NCI-H1417 treated with DMSO at 0.1 percent for 48 hours (cell line): Measurements from ENCODE around the gene NXPE2.
"Not testable (repeated sequence)": the region's sequence is repeated elsewhere in the genome, so short reads cannot be mapped to it uniquely, and the experiment has no call there.

Experiments used
- DNase-seq: peaks from one replicate; lab custom pipeline; 2025; lab: John Stamatoyannopoulos, UW

Gene NXPE2

GRCh38 chr11:114678125-114679036 lies at the start of gene NXPE2:
TSS of gene NXPE2 (plus strand) at chr11:114678527. CDS start at chr11:114678576, 49 bp downstream.
- DNase-seq: no peak

DNA sequence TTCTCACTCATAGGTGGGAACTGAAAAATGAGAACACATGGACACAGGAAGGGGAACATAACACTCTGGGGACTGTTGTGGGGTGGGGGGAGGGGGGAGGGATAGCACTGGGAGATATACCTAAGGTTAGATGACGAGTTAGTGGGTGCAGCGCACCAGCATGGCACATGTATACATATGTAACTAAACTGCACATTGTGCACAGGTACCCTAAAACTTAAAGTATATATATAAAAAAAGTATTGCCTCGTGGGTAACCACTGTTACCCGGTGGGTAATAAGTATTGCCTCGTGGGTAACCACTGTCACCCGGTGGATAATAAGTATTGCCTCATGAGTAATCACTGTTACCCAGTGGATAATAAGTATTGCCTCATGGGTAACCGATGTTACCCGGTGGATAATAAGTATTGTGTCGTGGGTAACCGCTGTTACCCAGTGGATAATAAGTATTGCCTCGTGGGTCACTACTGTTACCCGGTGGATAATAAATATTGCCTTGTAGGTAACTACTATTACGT lies 46.8 kb upstream of the NXPE2 start:
- DNase-seq: not testable (repeated sequence)

GRCh38 chr11:114639440-114639839 lies 38.9 kb upstream of the NXPE2 start:
- DNase-seq: not testable (repeated sequence)

DNA sequence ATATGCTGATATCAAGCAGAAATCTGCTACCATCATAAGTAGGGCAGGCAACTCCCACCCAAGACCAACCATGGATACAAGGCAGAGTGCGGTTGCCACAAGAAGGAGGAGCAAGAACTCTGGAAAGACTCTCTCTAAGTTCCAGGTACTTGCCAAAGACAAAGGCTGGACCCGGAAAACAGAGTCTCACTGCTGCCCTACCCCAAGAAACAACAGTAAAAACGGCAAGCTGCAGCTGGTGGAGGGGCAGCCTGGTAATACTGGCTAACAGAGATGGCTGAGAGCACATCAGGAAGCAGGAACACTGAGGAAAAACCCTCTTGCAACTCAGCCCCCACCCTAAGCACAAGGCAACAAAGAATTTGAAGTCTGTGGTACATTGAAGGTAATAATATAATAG lies 27.7 kb upstream of the NXPE2 start:
- no peak for DNase-seq

GRCh38 chr11:114651145-114651718 lies 27.1 kb upstream of the NXPE2 start:
- no peak for DNase-seq

DNA sequence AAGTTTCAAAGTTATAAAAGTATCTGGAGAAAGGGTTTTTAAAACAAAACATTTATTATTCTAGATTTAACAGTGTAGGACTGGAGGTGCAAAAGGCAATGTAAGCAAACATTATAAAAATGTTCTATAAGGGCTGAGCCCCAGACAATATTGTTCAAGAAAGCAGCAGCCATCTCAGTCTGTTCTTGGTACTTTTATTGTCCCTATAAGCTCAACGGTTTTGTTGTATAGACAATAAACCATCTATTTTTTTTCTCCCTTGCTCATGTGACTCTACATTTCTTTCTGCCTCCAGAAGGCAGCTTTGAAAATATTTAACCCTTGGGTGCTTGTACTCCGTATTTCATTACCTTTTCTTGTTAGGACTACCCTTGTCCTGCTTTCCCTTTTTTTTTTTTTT lies 25.2 kb upstream of the NXPE2 start:
- no peak for DNase-seq

GRCh38 chr11:114664641-114665040 lies 13.7 kb upstream of the NXPE2 start:
- no peak for DNase-seq

- DNase-seq: no peak
Measured at GRCh38 chr11:114666760-114667159, 11.6 kb upstream of the NXPE2 start.

DNA sequence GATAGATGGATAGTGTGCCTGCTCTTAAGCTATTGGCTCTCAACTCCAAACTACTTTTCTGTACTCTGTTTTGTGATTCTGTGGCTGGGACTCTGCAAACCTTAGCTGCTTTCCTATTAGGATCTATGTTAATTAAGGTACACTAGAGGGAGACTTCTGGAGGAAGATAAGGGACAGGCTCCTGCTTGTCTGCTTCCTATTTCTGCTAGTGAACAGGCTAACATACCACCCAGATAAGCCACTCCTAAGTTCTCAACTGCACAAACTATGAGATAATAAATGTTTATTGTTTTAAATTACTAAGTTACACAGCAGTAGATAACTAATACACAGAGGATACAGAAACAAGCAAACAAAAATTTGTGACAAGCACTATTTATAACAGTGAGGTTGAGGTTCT lies 10.2 kb upstream of the NXPE2 start:
- DNase-seq: no peak

- DNase-seq: no peak
Measured at GRCh38 chr11:114673661-114674060, 4.7 kb upstream of the NXPE2 start.

- DNase-seq: no peak
Measured at GRCh38 chr11:114679505-114679904, 1.2 kb downstream of the NXPE2 start.

DNA sequence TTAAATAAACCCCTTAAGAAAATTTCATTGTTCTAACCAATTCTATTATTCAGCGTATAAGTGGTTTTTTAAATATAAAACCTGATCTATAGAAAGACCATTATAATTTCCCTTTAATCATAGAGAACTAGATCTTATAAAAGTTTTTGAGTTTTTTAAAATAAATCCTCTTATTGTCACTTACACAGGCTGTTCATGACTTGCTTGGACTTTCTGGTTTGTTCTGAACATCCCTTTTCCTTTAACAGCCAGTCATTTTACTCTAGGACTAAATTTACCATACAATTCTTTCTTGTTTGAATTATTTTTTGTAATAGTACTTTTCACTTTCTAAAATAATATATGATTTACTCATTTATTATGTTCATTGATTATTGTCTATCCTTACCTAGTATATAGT lies 4.7 kb downstream of the NXPE2 start:
- DNase-seq: no peak

DNA sequence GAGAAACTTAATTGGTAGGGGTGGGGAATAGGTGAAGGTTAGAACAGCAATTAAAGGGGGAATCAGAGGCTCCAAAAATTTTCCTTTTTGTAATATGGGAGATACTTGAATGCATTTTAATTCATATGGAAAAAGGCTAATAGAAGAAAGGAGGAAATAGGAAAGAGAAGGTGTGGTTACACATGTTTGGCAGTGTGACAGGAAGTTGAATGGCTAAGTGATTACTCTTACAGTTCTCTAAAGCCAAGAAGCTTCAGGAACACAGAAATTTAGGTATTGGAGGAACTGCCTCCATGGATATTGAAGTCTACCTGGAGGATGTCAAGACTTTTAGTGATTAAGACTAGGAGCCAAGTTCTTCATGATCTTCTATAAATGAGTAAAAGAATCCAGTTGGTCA lies 6.3 kb downstream of the NXPE2 start:
- DNase-seq: no peak

- DNase-seq: no peak
Measured at GRCh38 chr11:114685097-114685496, 6.8 kb downstream of the NXPE2 start.

DNA sequence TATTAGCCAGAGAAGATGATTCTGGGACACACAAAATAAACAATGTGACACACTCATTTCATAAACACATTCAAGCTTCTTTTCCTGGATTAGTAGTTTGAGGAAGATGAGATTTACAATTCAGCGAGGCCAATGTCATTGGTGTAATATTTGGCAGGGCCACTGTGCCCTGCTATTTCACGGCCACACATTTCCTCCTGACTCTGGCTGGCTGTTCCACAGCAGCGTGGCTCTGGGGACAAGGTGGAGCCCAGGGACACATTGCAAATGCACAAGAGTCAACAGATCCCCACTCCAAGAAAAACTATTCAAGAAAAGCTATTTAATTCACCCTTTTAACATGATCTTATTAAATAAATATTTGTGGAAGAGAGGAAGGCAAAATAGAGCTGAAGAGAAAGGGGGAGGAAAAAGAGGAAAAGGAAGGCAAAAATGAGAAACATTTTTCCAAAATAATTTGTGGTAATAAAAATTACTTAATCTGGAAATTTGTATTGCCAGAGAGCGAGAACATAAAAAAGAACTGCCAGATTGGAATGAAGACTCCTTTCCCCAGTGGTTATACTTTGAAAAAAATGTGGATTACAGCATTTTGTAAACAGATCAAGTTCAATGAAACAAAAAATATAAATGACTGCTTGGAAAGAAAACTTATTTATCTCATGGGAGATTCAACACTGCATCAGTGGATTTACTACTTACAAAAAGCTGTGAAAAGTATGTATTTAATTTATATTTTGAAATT lies 27.1 kb downstream of the NXPE2 start:
- no peak for DNase-seq

GRCh38 chr11:114709960-114710359 lies 31.6 kb downstream of the NXPE2 start:
- DNase-seq: no peak

DNA sequence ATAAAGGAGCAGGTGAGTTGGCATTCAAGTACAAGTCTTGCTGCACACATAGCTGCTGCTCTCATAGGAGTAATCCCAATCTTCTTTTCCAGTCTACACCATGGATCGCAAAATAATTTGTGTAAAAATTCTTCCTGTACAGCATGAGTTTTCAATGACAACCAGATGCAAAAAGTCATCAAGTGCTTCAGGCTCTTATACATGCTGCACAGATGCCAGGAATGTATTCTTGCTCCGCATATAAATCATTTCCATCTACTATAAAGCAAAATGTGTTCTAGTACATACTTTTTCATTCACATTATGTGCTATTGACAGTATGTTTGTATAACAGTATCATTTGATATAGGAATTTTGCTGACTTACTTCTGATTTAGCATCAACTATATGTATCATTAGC lies 35.4 kb downstream of the NXPE2 start:
- no peak for DNase-seq

GRCh38 chr11:114719562-114719961 lies 41.2 kb downstream of the NXPE2 start:
- no peak for DNase-seq

DNA sequence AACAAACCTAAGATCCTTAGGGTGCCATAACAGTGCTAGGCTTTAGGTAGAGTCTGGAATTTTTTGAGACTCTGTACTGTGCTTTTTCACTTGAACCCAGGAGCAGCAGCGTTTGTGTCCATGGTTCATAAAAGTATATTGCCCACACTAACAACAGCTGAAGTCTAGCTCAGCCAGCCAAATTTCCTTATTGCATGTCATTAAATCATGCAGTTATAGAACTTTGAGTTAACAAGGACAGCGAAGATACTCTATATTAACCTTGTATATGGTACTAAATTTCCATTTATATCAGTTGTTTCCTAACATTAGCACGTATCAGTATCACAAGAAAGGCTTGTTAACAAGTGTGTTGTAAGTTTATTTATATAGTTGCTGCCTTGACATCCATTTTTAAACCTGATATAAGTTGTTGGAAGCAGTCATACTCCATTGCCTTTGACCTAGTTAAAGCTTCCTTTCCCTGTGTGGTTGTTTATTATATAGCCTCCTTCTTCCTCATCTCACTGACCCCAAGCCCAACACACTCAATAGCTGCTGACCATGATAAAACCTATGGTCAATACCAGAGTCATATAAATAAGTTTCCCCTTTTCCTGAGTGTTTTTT lies 46.7 kb downstream of the NXPE2 start:
- no peak for DNase-seq

DNA sequence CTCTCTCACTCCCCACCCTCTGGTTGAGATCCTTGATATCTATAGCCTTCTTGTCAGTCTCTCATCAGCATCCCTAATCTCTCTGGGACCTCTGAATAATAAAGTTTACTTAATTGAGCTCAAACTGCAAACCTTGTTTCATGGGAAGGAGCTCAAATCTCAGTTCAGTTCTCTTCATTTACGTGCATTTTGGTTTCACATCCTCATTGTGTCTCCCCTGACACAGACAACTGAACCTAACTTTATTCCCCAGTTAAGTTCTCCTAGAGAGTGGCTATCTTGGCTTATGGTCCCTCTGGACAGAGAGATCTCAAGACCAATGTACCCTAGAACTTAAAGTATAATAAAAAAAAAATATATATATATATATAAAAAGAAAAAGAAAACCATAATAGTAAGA lies 47.3 kb downstream of the NXPE2 start:
- no peak for DNase-seq

- DNase-seq: no peak
Measured at GRCh38 chr11:114736806-114737205, 58.5 kb downstream of the NXPE2 start.

DNA sequence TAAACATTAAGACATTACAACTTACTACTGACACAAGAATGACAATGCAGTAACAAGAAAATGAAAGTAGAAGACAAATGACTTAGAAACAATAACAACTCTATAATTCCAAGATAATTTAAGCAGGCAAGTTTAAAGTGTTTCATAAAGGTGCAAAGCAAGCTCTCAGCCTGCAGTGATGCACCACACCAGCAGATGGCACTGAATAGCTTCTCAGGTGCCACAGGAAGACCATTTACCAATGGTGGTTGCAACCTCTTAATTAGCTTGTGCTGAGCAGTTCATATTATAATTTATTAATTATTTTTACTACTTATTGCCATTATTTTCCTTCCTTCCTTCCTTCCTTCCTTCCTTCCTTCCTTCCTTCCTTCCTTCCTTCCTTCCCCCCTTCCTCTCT lies 60.6 kb downstream of the NXPE2 start:
- peak; percentile 2 for DNase-seq
